ENCODE data around the gene NPEPPS. TPM values are rescaled to one million over a fixed set of nuclear protein-coding genes. Genes with fewer than 3 reads are reported as not detected.

The NPEPPS gene
- total RNA-seq, 2 experiments from 2014 or later = 99.0 to 108 TPM

- no peak for TF ChIP-seq CTCF (IDR thresholded peaks at IDR 0.05)
- ChIA-PET CTCF (interaction anchor here (2.9 kb wide), 1 partner anchor 9 kb away, joined by 21 read pairs; no protein-coding TSS in a partner anchor), POLR2A (interaction anchor here (0.6 to 1.8 kb wide), 7 partner anchors 9 to 54 kb away, joined by 3 to 5 read pairs (median 3); no protein-coding TSS in a partner anchor)
- Mint-ChIP-seq H3K9me3 (no peaks in the 10 kb centered on the region), H3K36me3 (ENCODE audit: low read depth) (peaks cover 22% of the 10 kb centered on the region), H3K4me1 (ENCODE audit: low read depth) (peaks cover 18% of the 10 kb centered on the region), H3K27ac (peak overlapping the region; percentile 4), H3K27me3 (no peaks in the 10 kb centered on the region), H3K4me3 (no peak overlapping the region)
- DNase-seq = no peak
- intact Hi-C loops (cut with micrococcal nuclease) = no loop called here
- ATAC-seq = no peak
These were observed 93.8 kb downstream of the NPEPPS start for GRCh38 chr17:47624727-47625068.

GRCh38 chr17:47628014-47628566 lies 97.2 kb downstream of the NPEPPS start:
- Mint-ChIP-seq H3K4me1 (ENCODE audit: low read depth) (no peaks in the 10 kb centered on the region), H3K27me3 (no peaks in the 10 kb centered on the region), H3K36me3 (ENCODE audit: low read depth) (peaks cover 6% of the 10 kb centered on the region), H3K4me3 (no peak overlapping the region), H3K27ac (no peak overlapping the region), H3K9me3 (no peaks in the 10 kb centered on the region)
- intact Hi-C loops (cut with micrococcal nuclease) = no loop called here
- DNase-seq (no peak), ATAC-seq (no peak)
- ChIA-PET POLR2A (no interaction called here), CTCF (interaction anchor here (1.7 kb wide), 1 partner anchor 12 kb away, joined by 6 read pairs; no protein-coding TSS in a partner anchor)
- no peak for TF ChIP-seq CTCF (IDR thresholded peaks at IDR 0.05)

- Mint-ChIP-seq H3K9me3 (no peaks in the 10 kb centered on the region), H3K36me3 (ENCODE audit: low read depth) (peaks cover 3% of the 10 kb centered on the region), H3K27me3 (no peaks in the 10 kb centered on the region), H3K4me3 (no peak overlapping the region), H3K27ac (no peak overlapping the region), H3K4me1 (ENCODE audit: low read depth) (no peaks in the 10 kb centered on the region)
- ATAC-seq = no peak
- DNase-seq = no peak
- CTCF ChIA-PET = interaction anchor here (1.2 to 5.5 kb wide), 3 partner anchors 11 to 14 kb away, joined by 6 to 26 read pairs (median 8); no protein-coding TSS in a partner anchor
- intact Hi-C loops (cut with micrococcal nuclease) = no loop called here
- POLR2A ChIA-PET = interaction anchor here (1.0 kb wide), 1 partner anchor 15 kb away, joined by 4 read pairs; no protein-coding TSS in a partner anchor
- TF ChIP-seq CTCF (IDR thresholded peaks at IDR 0.05) = no peak
These were observed 98.9 kb downstream of the NPEPPS start for GRCh38 chr17:47629826-47630225.

- H3K27me3 Mint-ChIP-seq = no peaks in the 10 kb centered on the region
- H3K36me3 Mint-ChIP-seq (ENCODE audit: low read depth) = no peaks in the 10 kb centered on the region
- H3K9me3 Mint-ChIP-seq = no peaks in the 10 kb centered on the region
- H3K27ac Mint-ChIP-seq = no peak overlapping the region
- DNase-seq (no peak), ATAC-seq (no peak)
- no peak for TF ChIP-seq CTCF (IDR thresholded peaks at IDR 0.05)
- ChIA-PET POLR2A (interaction anchor here (1.0 kb wide), 1 partner anchor 14 kb away, joined by 4 read pairs; no protein-coding TSS in a partner anchor), CTCF (interaction anchor here (1.2 to 5.5 kb wide), 2 partner anchors 12 to 15 kb away, joined by 8 to 26 read pairs; no protein-coding TSS in a partner anchor)
- no peaks in the 10 kb centered on the region for H3K4me1 Mint-ChIP-seq (ENCODE audit: low read depth)
- no peak overlapping the region for H3K4me3 Mint-ChIP-seq
- intact Hi-C loops (cut with micrococcal nuclease) = no loop called here
These were observed 99.7 kb downstream of the NPEPPS start for GRCh38 chr17:47630614-47631013.

GRCh38 chr17:47632991-47633390 lies 102.1 kb downstream of the NPEPPS start:
- CTCF ChIA-PET = interaction anchor here (5.5 kb wide), 1 partner anchor 18 kb away, joined by 26 read pairs; no protein-coding TSS in a partner anchor
- no peak overlapping the region for H3K4me3 Mint-ChIP-seq

More at GRCh38 chr17:47632991-47633390, 102.1 kb downstream of the NPEPPS start:
- POLR2A ChIA-PET = interaction anchor here (1.3 kb wide), 1 partner anchor 11 kb away, joined by 3 read pairs; no protein-coding TSS in a partner anchor
- TF ChIP-seq CTCF (IDR thresholded peaks at IDR 0.05) = no peak
- DNase-seq (no peak), ATAC-seq (no peak)
- Mint-ChIP-seq H3K9me3 (no peaks in the 10 kb centered on the region), H3K4me1 (ENCODE audit: low read depth) (peaks cover 7% of the 10 kb centered on the region), H3K36me3 (ENCODE audit: low read depth) (no peaks in the 10 kb centered on the region), H3K27ac (no peak overlapping the region), H3K27me3 (no peaks in the 10 kb centered on the region)
- intact Hi-C loops (cut with micrococcal nuclease) = no loop called here
